Measurements from ENCODE around the gene CYTH1.

DNA sequence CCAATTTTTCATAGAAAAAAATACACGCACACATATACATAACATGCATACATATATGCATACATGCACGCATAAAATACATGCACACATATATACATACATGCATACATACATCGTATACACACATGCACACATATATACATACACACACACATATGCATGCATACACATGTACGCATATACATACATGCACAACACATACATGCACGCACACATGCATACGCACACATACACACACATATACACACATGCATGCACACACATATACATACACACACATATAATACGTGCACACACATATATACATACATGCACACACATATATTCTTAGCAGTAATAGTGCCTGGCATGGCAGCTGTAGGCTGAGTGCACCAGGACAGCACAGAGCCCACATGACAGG, 33.6 kb upstream of the CYTH1 start:
- no peak for TF ChIP-seq EZH2 (IDR thresholded peaks at IDR 0.05; ENCODE audit: insufficient read depth, poor library complexity, severe bottlenecking)
- TF ChIP-seq EZH2phosphoT487 (IDR thresholded peaks at IDR 0.05; ENCODE audit: insufficient read depth, low read depth), result no peak

Data from GM23248 (cell line).